HG03175 (cell line): Measurements from ENCODE around the gene NID2.

Experiments used
- ATAC-seq: cut with Tn5 transposase; IDR thresholded peaks from one replicate; pipeline ENCODE4 v1.9.1; 2021; ENCODE audit warnings: mild to moderate bottlenecking, moderate library complexity; ENCODE audit not compliant: unreplicated experiment

NID2 gene

GRCh38 chr14:52054678-52055077 is 14.2 kb downstream of the NID2 start:
- no peak for ATAC-seq

DNA sequence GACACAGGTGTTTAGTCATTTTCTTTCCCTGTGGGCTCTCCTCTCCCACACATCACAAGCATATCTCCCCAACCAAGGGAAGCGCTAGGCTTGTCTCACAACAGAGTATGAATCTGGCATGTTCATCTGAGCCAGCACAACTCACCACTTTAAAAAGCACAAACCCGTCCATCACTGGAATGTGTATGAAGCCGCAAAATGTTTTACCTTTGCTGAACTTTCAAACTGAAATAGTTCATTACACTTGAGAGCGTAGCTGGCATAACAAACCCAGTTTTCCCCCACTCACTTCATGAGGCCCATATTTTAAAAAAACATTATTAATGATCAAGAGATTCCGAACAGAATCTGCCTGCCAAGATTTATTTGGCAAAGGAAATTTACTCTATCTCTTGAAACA is 15.8 kb downstream of the NID2 start:
- no peak for ATAC-seq

GRCh38 chr14:52052288-52052943 is 16.4 kb downstream of the NID2 start:
- ATAC-seq, result no peak

DNA sequence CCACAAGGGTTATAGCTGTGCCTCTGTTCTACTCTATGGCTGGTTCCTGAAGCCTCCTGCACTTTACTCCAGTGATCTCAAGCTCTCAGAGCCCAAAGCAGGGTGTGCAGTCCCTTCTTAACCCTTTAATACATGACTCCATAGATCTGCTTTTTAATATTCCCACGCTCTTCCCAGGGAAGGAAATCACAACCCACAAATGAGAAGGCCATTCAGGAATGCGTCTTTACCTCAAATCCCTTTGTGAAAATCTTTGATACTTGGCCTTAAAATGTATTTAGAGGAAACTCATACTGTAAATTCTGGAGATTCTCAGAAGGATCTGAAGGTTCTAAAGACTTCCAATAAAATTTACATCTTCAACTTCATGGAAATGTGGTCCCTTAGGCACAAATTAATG is 17.0 kb downstream of the NID2 start:
- no peak for ATAC-seq

GRCh38 chr14:52051251-52051650 is 17.6 kb downstream of the NID2 start:
- no peak for ATAC-seq

DNA sequence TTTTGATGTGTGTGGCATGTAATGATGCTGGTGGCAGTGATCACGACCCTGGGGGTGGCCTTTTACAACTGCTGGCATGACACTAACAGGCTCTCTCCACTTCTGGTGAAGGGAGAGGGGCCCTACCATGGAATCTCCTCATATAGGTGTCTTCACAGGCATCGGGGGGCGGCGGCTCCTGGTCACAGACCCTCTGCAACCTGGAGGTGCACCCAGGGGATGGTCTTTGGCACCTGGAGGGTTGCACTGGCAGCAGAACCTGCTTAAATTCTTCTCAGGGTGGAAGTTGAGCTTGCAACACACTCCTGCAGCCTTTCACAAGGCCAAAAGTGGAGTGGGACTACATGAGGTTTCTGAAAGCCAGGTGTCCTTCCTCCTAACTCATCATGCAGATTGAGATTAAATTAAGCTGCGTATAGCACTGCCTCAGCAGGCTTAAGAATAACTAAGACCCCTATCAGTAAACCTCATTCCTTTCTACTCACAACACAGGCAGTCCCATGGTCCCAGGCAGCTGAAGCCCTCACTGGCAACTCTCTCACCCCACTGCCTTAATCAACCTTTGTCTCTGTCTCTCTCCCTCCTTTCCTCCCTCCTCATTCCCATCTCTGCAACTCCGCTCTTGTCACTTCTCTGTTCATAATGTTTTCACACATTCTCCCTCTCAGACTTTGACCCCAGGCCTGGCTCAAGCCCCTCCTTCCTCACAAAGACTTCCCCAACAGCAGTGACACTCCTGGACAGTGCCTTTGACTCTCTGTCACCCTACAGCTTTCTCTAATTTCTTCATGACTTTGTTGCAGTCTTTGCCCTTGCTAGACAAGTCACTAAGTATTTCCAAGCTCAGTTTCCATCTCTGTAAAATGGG is 18.9 kb downstream of the NID2 start:
- ATAC-seq, result no peak

- no peak for ATAC-seq
Measured at GRCh38 chr14:52049271-52049670, 19.6 kb downstream of the NID2 start.

- no peak for ATAC-seq
Measured at GRCh38 chr14:52048641-52049204, 20.1 kb downstream of the NID2 start.

DNA sequence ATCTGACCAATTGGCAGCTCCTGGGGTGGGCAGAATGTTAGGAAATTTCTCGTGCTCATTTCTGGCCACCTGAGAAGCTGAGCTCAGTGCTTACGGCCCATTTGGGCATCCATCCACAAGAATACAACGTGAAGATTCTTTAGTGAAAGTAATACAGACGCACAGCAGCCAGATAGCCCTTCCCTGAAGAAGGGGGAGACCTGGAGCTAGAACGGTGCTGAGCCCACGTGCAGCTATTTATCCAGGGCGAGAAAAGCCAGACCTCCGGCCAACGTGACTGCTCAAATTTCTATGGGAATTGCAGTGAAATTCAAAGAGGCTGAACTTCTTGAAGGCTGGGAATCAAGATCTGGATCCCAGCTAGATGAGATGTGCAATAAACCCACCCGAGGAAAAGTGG is 20.7 kb downstream of the NID2 start:
- no peak for ATAC-seq

- no peak for ATAC-seq
Measured at GRCh38 chr14:52046376-52046917, 22.4 kb downstream of the NID2 start.

DNA sequence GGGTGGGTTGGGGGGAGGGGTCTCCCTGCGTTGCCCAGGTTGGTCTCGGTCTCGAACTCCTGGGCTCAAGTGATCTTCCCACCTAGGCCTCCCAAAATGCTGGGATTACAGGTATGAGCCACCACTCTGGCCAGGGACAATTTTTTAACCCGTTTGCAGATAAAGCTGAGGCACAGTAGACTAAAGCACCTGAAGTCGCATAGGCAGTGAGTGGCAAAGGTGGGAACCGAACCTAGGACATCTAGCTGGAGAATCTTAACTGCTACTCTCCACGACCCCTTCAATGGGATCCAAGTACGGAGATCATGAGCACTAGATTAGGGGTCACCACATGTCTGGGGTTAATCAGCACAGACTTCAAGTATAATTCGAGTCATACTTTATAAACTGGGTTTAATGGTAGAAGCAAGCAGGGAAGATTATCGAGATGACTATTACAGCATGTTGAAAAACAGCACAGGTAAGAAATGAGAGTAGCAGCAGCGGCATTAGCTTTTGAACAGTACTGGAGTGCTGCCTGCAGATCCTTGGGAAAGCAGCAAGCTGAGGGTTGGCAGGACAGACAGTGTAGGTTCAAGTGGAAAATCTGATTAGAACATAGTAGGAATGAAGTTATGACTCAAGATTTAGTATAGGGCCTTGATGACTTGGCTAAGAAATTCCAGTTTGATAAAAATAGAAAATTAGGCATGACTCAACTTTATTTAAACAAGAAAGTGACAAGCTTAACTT is 23.9 kb downstream of the NID2 start:
- no peak for ATAC-seq

GRCh38 chr14:52043690-52044089 is 25.2 kb downstream of the NID2 start:
- ATAC-seq, result peak; percentile 56

DNA sequence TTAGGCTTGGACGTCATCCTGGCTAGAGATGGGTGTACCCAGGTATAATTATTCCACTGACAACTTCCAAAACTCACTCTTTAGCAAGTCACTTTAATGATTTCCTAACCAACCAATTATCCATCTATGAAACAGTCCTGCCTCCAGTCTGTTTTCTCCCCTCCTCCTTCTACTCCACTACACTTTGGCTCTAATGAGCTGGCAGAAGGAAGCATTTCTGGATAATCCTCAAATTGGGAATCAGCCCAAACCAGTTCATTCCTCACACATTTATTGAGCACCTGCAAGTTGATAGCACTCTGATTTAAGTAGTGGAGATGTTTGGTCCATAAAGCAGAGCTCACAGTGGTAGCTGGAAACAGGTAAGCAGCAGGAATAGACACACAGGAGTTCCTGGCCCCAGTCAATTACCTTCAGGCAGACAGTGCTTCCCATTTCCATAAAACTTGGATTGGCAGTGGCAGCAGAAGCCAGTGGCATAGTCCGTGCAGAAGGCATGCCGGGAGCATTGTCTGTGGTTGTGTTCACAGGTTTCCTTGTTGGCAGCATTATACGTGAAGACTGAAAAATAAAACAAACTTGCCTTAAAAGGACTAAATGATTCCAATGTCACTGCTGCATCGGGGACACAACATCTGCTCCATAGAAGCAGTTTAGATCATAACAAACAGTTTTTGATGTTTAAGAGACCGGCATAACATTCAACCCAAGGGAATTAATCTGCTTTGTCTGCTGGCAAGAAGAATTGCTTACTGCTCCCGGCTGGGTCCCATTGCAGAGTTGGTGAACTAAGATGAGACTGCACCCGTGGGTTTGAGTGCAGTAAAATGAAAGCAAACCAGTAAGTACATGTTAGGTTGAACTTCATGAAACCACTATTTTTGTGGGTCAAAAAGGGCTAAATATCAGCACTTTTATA is 26.2 kb downstream of the NID2 start:
- no peak for ATAC-seq

GRCh38 chr14:52040598-52040997 is 28.3 kb downstream of the NID2 start:
- ATAC-seq, result no peak

DNA sequence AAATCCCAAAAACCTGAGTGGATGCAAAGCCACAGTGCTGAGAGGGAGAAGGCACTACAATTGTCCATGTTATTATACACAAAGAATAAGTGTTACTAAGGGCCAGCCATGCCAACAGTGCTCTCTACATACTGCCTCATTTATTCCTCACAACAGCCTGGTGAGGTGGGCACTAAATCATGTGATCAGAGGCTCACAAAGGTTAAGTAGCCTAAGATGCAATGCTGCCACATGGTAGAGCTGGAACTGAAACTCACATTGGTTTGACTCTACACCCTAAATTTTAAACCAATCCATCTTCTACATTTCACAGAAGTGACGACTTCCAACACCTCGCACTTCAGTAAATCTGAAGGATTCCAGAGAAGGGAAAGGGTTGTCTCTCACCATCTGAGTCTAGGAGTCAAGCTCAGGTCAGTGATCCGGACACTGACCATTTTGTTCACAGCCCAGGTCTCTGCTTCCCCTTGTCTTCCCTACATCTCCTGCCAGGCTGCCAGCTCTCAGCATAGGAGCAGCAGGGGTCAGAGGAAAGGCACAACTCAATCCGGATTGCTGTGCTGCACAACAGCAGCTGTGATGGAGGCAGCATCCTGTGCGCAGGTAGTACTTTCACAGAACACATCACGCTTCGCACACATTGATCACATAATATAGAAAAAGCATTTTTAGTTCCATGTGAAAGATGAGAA is 29.6 kb downstream of the NID2 start:
- no peak for ATAC-seq

GRCh38 chr14:52033101-52033642 is 35.7 kb downstream of the NID2 start:
- no peak for ATAC-seq

- ATAC-seq, result no peak
Measured at GRCh38 chr14:52032204-52032801, 36.6 kb downstream of the NID2 start.

DNA sequence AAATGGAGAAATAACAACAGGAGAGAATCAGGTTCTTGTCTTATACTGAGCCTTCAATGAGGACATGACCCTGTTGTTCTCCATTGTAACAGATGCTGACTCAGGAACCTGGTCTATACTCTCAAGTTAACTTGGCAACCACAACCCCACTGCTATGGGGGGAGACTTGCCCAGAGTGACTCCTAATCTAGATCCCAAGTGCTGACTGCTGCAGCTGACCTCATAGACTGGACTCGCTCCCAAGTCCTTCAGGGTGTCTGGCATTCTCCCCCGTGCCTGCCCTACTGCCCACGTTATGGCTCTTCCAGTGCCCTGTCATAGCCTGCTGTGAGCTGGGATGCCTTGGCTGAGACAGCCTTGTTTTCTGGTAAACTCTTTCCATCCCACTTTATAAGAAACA is 37.1 kb downstream of the NID2 start:
- ATAC-seq, result no peak

GRCh38 chr14:52029881-52030280 is 39.0 kb downstream of the NID2 start:
- no peak for ATAC-seq
